Neuronal stem cell (in vitro differentiated cells): ENCODE results near the gene LRRC17.

Source experiments
- DNase-seq: peaks from one replicate; pipeline ENCODE4 v3.0.0-alpha.2; 2013; ENCODE audit warnings: low spot score
- H2AFZ ChIP-seq: one replicate; pipeline ENCODE4 v1.6.1; 2013; ENCODE audit warnings: mild to moderate bottlenecking, low read length, inconsistent platforms
- H2AK5ac ChIP-seq: 2 replicates; pipeline ENCODE4 v1.6.1; 2013; ENCODE audit warnings: low read depth, mild to moderate bottlenecking, inconsistent platforms, low read length, moderate library complexity, mixed read lengths
- H2BK120ac ChIP-seq: 2 replicates; pipeline ENCODE4 v1.6.1; 2013; ENCODE audit warnings: low read depth, mild to moderate bottlenecking, inconsistent platforms, low read length, moderate library complexity, mixed read lengths
- H2BK12ac ChIP-seq: one replicate; pipeline ENCODE4 v1.6.1; 2013; ENCODE audit warnings: low read length, inconsistent platforms
- H2BK15ac ChIP-seq: 2 replicates; pipeline ENCODE4 v1.6.1; 2013; ENCODE audit warnings: mild to moderate bottlenecking, low read length, inconsistent platforms, mixed read lengths
- H2BK5ac ChIP-seq: one replicate; pipeline ENCODE4 v1.6.1; 2013; ENCODE audit warnings: inconsistent platforms, mild to moderate bottlenecking, low read length, moderate library complexity
- H3K14ac ChIP-seq: one replicate; pipeline ENCODE4 v1.6.1; 2013; ENCODE audit warnings: low read length, inconsistent platforms
- H3K18ac ChIP-seq: 2 replicates; pipeline ENCODE4 v1.6.1; 2013; ENCODE audit warnings: low read length, inconsistent platforms
- H3K23ac ChIP-seq: 2 replicates; pipeline ENCODE4 v1.6.1; 2013; ENCODE audit warnings: low read depth, mild to moderate bottlenecking, mixed read lengths, low read length, inconsistent platforms; ENCODE audit not compliant: poor library complexity
- H3K27ac ChIP-seq: replicated peaks from 3 replicates; pipeline ENCODE4 v1.5.1; 2013; ENCODE audit warnings: low read length, inconsistent platforms
- H3K27me3 ChIP-seq, 3 experiments: 2 replicates each; pipeline ENCODE4 v1.6.1; 2013; ENCODE audit warnings: low read length in 3 of 3, mild to moderate bottlenecking in 2 of 3, inconsistent platforms in 1 of 3, low read depth in 1 of 3, mixed read lengths in 1 of 3, moderate library complexity in 1 of 3; ENCODE audit not compliant: control insufficient read depth in 3 of 3, insufficient read depth in 3 of 3
- H3K36me3 ChIP-seq, 2 donors: replicated peaks in 1 of 2; 2 replicates each; pipeline ENCODE4 v1.6.1; 2013; ENCODE audit warnings: low read length in 2 of 2; ENCODE audit not compliant: control insufficient read depth in 2 of 2, insufficient read depth in 2 of 2
- H3K4ac ChIP-seq: 2 replicates; pipeline ENCODE4 v1.6.1; 2013; ENCODE audit warnings: inconsistent platforms, mild to moderate bottlenecking, low read length, moderate library complexity
- H3K4me1 ChIP-seq, 2 donors: 1 replicate in 1 of 2; 2 replicates in 1 of 2; pipeline ENCODE4 v1.6.1; 2013; ENCODE audit warnings: low read length in 2 of 2, low read depth in 1 of 2; ENCODE audit not compliant: control insufficient read depth in 2 of 2, insufficient read depth in 1 of 2
- H3K4me2 ChIP-seq: one replicate; pipeline ENCODE4 v1.6.1; 2013; ENCODE audit warnings: mild to moderate bottlenecking, low read length, inconsistent platforms; ENCODE audit not compliant: insufficient read depth, poor library complexity, severe bottlenecking
- H3K4me3 ChIP-seq, 2 donors: 2 replicates each; pipeline ENCODE4 v1.5.1; 2013; ENCODE audit warnings: low read length in 2 of 2, mild to moderate bottlenecking in 2 of 2, inconsistent platforms in 1 of 2, moderate library complexity in 1 of 2
- H3K79me1 ChIP-seq: one replicate; pipeline ENCODE4 v1.6.1; 2013; ENCODE audit warnings: low read depth, mild to moderate bottlenecking, inconsistent platforms, low read length, moderate library complexity
- H3K9ac ChIP-seq: one replicate; pipeline ENCODE4 v1.6.1; 2013; ENCODE audit warnings: mild to moderate bottlenecking, low read depth, low read length, inconsistent platforms; ENCODE audit not compliant: poor library complexity
- H3K9me3 ChIP-seq, 2 donors: replicated peaks in 1 of 2; 2 replicates each; pipeline versions ENCODE3 to v1.6.1; 2013; ENCODE audit warnings: low read length in 2 of 2, mild to moderate bottlenecking in 2 of 2, inconsistent platforms in 1 of 2, low read depth in 1 of 2, mixed read lengths in 1 of 2, moderate library complexity in 1 of 2; ENCODE audit not compliant: control insufficient read depth in 2 of 2, insufficient read depth in 1 of 2
- H4K8ac ChIP-seq: one replicate; pipeline ENCODE4 v1.6.1; 2013; ENCODE audit warnings: low read depth, mild to moderate bottlenecking, inconsistent platforms, low read length, moderate library complexity
- H4K91ac ChIP-seq: one replicate; pipeline ENCODE4 v1.6.1; 2013; ENCODE audit warnings: low read length, low read depth, mild to moderate bottlenecking, inconsistent platforms; ENCODE audit not compliant: poor library complexity
- WGBS, 2 donors: extraction: QIAGEN DNeasy Blood & Tissue Kit; methylation state at CpG; one replicate each; pipeline ENCODE4 v1.1.7; 2013; ENCODE audit warnings: missing lambda C conversion rate in 2 of 2, mixed read lengths in 1 of 2; ENCODE audit not compliant: insufficient read length in 2 of 2, insufficient replicate concordance in 1 of 2; ENCODE audit errors: extremely low coverage in 2 of 2; 5-methylcytosine and 5-hydroxymethylcytosine counted together

Gene LRRC17

DNA sequence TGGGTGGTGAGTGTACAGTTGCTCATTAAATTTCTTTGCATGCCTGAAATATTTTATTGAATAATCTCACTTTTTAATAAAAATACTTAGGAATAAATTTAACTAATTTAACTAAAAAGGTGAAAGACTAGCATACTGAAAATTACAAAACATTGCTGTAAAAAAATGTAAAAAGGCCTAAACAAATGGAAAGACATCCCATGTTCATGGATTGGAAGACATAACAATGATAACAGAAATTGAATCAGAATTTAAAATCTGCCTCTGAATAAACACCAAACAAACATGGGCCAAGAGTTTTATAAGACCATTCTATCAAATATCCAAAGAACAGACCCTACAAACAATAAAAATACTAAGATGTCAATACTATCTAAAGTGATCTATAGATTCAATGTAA is 66.9 kb downstream of the LRRC17 start:
- Histone ChIP-seq H3K27me3 (no peaks in the 10 kb centered on the region), H3K4me3 (no peak overlapping the region), H3K18ac (no peak overlapping the region), H3K23ac (no peak overlapping the region), H3K9ac (no peak overlapping the region), H3K9me3 (no peaks in the 10 kb centered on the region), H4K8ac (no peak overlapping the region), H4K91ac (no peak overlapping the region), H3K4ac (no peak overlapping the region), H2BK15ac (no peak overlapping the region), H3K14ac (no peak overlapping the region), H2AFZ (no peak overlapping the region), H3K36me3 (no peaks in the 10 kb centered on the region), H2BK5ac (no peak overlapping the region), H2BK120ac (no peak overlapping the region), H2BK12ac (no peak overlapping the region), H3K4me1 (no peaks in the 10 kb centered on the region), H3K27ac (no peak overlapping the region), H2AK5ac (no peak overlapping the region), H3K79me1 (no peaks in the 10 kb centered on the region), H3K4me2 (no peak overlapping the region)
- DNase-seq = no peak

DNA sequence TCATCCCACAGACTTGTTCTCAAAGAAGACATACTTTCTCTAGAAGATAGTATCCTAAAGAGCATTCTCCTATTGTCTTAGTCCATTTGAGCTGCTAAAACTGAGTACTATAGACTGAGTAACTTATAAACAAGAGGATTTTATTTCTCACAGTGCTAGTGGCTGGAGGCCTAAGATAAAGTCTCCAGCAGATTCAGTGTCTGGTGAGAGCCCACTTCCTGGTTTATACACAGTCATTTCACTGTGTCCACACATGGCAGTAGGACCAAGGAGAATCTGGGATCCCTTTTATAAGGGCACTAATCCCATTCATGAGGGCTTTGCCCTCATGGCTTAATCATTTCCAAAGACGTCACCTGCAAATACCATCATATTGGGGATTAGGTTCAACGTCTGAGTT is 68.7 kb downstream of the LRRC17 start:
- no CpG with 5 or more reads among the region's 2 CpGs for WGBS, 2 donors
- no peaks in the 10 kb centered on the region for H3K4me1 ChIP-seq
- H3K4me2 ChIP-seq = no peak overlapping the region
- no peaks in the 10 kb centered on the region for H3K9me3 ChIP-seq
- no peak overlapping the region for H4K91ac ChIP-seq
- H2AK5ac ChIP-seq = no peak overlapping the region
- H3K36me3 ChIP-seq = no peaks in the 10 kb centered on the region
- no peak overlapping the region for H3K4me3 ChIP-seq
- H3K23ac ChIP-seq = no peak overlapping the region
- H3K79me1 ChIP-seq = no peaks in the 10 kb centered on the region
- no peak overlapping the region for H2BK120ac ChIP-seq
- no peak overlapping the region for H3K4ac ChIP-seq
- no peaks in the 10 kb centered on the region for H3K27me3 ChIP-seq
- H2AFZ ChIP-seq = no peak overlapping the region
- H3K9ac ChIP-seq = no peak overlapping the region
- no peak overlapping the region for H2BK12ac ChIP-seq
- no peak overlapping the region for H3K27ac ChIP-seq
- no peak overlapping the region for H4K8ac ChIP-seq
- no peak overlapping the region for H3K18ac ChIP-seq
- H3K14ac ChIP-seq = no peak overlapping the region
- no peak overlapping the region for H2BK5ac ChIP-seq
- no peak for DNase-seq
- H2BK15ac ChIP-seq = no peak overlapping the region

- H3K79me1 ChIP-seq = no peaks in the 10 kb centered on the region
- H3K4me3 ChIP-seq = no peak overlapping the region
- H2BK12ac ChIP-seq = no peak overlapping the region
- H4K91ac ChIP-seq = no peak overlapping the region
- H3K4ac ChIP-seq = no peak overlapping the region
- WGBS, 2 donors = no CpG with 5 or more reads among the region's 1 CpG
- H2BK120ac ChIP-seq = no peak overlapping the region
- H2AFZ ChIP-seq = no peak overlapping the region
- no peaks in the 10 kb centered on the region for H3K27me3 ChIP-seq
- H2BK15ac ChIP-seq = no peak overlapping the region
- H3K9me3 ChIP-seq = no peaks in the 10 kb centered on the region
- no peak overlapping the region for H3K9ac ChIP-seq
- no peak overlapping the region for H2AK5ac ChIP-seq
- no peak overlapping the region for H3K23ac ChIP-seq
- no peak overlapping the region for H4K8ac ChIP-seq
- no peaks in the 10 kb centered on the region for H3K4me1 ChIP-seq
- H2BK5ac ChIP-seq = no peak overlapping the region
- H3K27ac ChIP-seq = no peak overlapping the region
- H3K14ac ChIP-seq = no peak overlapping the region
- no peak for DNase-seq
- H3K18ac ChIP-seq = no peak overlapping the region
- no peaks in the 10 kb centered on the region for H3K36me3 ChIP-seq
- no peak overlapping the region for H3K4me2 ChIP-seq
Measured at GRCh38 chr7:102982235-102982634, 69.4 kb downstream of the LRRC17 start.

GRCh38 chr7:102983602-102984001 is 70.8 kb downstream of the LRRC17 start:
- H3K4ac ChIP-seq = no peak overlapping the region
- no peak overlapping the region for H3K4me2 ChIP-seq
- DNase-seq = no peak
- no peak overlapping the region for H2BK120ac ChIP-seq
- no peak overlapping the region for H3K14ac ChIP-seq
- no peak overlapping the region for H3K23ac ChIP-seq
- H3K79me1 ChIP-seq = no peaks in the 10 kb centered on the region
- no peak overlapping the region for H3K9ac ChIP-seq
- H3K18ac ChIP-seq = no peak overlapping the region
- H3K9me3 ChIP-seq = no peaks in the 10 kb centered on the region
- H3K27me3 ChIP-seq = no peaks in the 10 kb centered on the region
- no peak overlapping the region for H2BK5ac ChIP-seq
- H4K8ac ChIP-seq = no peak overlapping the region
- H3K4me3 ChIP-seq = no peak overlapping the region
- no peak overlapping the region for H3K27ac ChIP-seq
- no peak overlapping the region for H4K91ac ChIP-seq
- no peak overlapping the region for H2AFZ ChIP-seq
- no peak overlapping the region for H2AK5ac ChIP-seq
- no peak overlapping the region for H2BK12ac ChIP-seq
- H3K36me3 ChIP-seq = no peaks in the 10 kb centered on the region
- no CpG with 5 or more reads among the region's 7 CpGs for WGBS, 2 donors
- H2BK15ac ChIP-seq = no peak overlapping the region
- no peaks in the 10 kb centered on the region for H3K4me1 ChIP-seq
